ENCODE measurements around the gene CELF2. TPM values are rescaled to one million over a fixed set of nuclear protein-coding genes. Genes with fewer than 3 reads are reported as not detected.
"Not testable (repeated sequence)": the region's sequence is repeated elsewhere in the genome, so short reads cannot be mapped to it uniquely, and the experiment has no call there.

The CELF2 gene
- total and polyA plus RNA-seq, 2 of the 4 experiments (the other 2 are of a cell fraction) = 3.5 to 6.6 TPM

GRCh38 chr10:11364241-11364640 is 346.6 kb downstream of the CELF2 start:
- no peak overlapping the region for H3K23ac ChIP-seq (ENCODE audit: low read depth, low read length)
- H3K4me1 ChIP-seq (ENCODE audit: control insufficient read depth, insufficient read depth, low read length) = no peaks in the 10 kb centered on the region
- intact Hi-C loops (cut with micrococcal nuclease) (no loop called here), in situ Hi-C loops (cut with MboI; ENCODE audit: low sequenced_read_pairs) (no loop called here), dilution Hi-C loops (cut with HindIII; ENCODE audit: low sequenced_read_pairs, unreplicated experiment) (no loop called here)
- H3K9ac ChIP-seq (ENCODE audit: low read depth, low read length) = no peak overlapping the region
- H4K20me1 ChIP-seq (ENCODE audit: insufficient read depth, low read length) = no peaks in the 10 kb centered on the region
- no peak overlapping the region for H2BK120ac ChIP-seq (ENCODE audit: low read depth, low read length)
- BruUV-seq (replicated peaks) = no TSS peak
- H3K27ac ChIP-seq (ENCODE audit: insufficient read depth, low read length) = no peak overlapping the region
- TF ChIP-seq USF2 (IDR thresholded peaks at IDR 0.05; ENCODE audit: low read depth, low read length) (no peak), MAZ (IDR thresholded peaks at IDR 0.05; ENCODE audit: borderline replicate concordance, low read depth, low read length) (no peak)
- H3K56ac ChIP-seq (ENCODE audit: extremely low read depth, insufficient read depth, low read length) = no peak overlapping the region
- H2AK9ac ChIP-seq (replicated peaks; ENCODE audit: low read depth, low read length, poor library complexity) = no peak overlapping the region
- peaks cover 12% of the 10 kb centered on the region for H3K9me3 ChIP-seq (ENCODE audit: control insufficient read depth, insufficient read depth, low read length)
- no peak overlapping the region for H3K18ac ChIP-seq (ENCODE audit: low read depth, low read length)
- CTCF ChIA-PET = interaction anchor here (0.6 kb wide), 1 partner anchor 1601 kb away, joined by 7 read pairs; no protein-coding TSS in a partner anchor
- no peak overlapping the region for H2AFZ ChIP-seq (replicated peaks; ENCODE audit: low read length, poor library complexity)
- H3K4me2 ChIP-seq (ENCODE audit: low read depth, low read length) = no peak overlapping the region
- WGBS, 2 experiments (ENCODE audit: extremely low coverage in 2 of 2, insufficient read length in 1 of 2) = no CpG with 5 or more reads among the region's 1 CpG
- H3K4ac ChIP-seq (ENCODE audit: low read depth, low read length) = no peak overlapping the region
- no peak overlapping the region for H2BK5ac ChIP-seq (ENCODE audit: low read depth, low read length, poor library complexity, severe bottlenecking)
- no peak overlapping the region for H2BK15ac ChIP-seq (ENCODE audit: low read depth, low read length)
- no peak overlapping the region for H4K8ac ChIP-seq (ENCODE audit: low read depth in 2 of 2, low read length in 2 of 2)
- H3K14ac ChIP-seq (replicated peaks; ENCODE audit: low read depth, low read length) = no peak overlapping the region
- H2AK5ac ChIP-seq (ENCODE audit: low read depth, low read length) = no peak overlapping the region
- no peak overlapping the region for H4K5ac ChIP-seq (ENCODE audit: low read depth, low read length)
- no peak for DNase-seq
- no peak for ATAC-seq (ENCODE audit: low read depth)
- H4K91ac ChIP-seq (ENCODE audit: insufficient read depth, low read depth, low read length) = no peak overlapping the region
- no peaks in the 10 kb centered on the region for H3K36me3 ChIP-seq (ENCODE audit: control insufficient read depth, insufficient read depth, low read length)
- POLR2A ChIA-PET (ENCODE audit: unreplicated experiment) = no interaction called here
- H3K4me3 ChIP-seq (ENCODE audit: insufficient read depth, low read depth, low read length) = no peak overlapping the region
- no peaks in the 10 kb centered on the region for H3K79me1 ChIP-seq (ENCODE audit: low read depth in 1 of 2, low read length in 2 of 2)
- no peaks in the 10 kb centered on the region for H3K9me1 ChIP-seq (ENCODE audit: insufficient read depth, low read length)
- H2BK20ac ChIP-seq (ENCODE audit: low read depth, low read length) = no peak overlapping the region
- no peaks in the 10 kb centered on the region for H3K27me3 ChIP-seq (ENCODE audit: control insufficient read depth, insufficient read depth, low read length)

- H4K5ac ChIP-seq (ENCODE audit: low read depth, low read length); H3K18ac ChIP-seq (ENCODE audit: low read depth, low read length); H2BK5ac ChIP-seq (ENCODE audit: low read depth, low read length, poor library complexity, severe bottlenecking); H3K4ac ChIP-seq (ENCODE audit: low read depth, low read length); H3K56ac ChIP-seq (ENCODE audit: extremely low read depth, insufficient read depth, low read length); CTCF ChIA-PET; H3K23ac ChIP-seq (ENCODE audit: low read depth, low read length); POLR2A ChIA-PET (ENCODE audit: unreplicated experiment); H2BK20ac ChIP-seq (ENCODE audit: low read depth, low read length); H3K9ac ChIP-seq (ENCODE audit: low read depth, low read length); H3K14ac ChIP-seq (replicated peaks; ENCODE audit: low read depth, low read length); in situ Hi-C loops (cut with MboI; ENCODE audit: low sequenced_read_pairs); H2BK120ac ChIP-seq (ENCODE audit: low read depth, low read length); H3K27ac ChIP-seq (ENCODE audit: insufficient read depth, low read length); H4K91ac ChIP-seq (ENCODE audit: insufficient read depth, low read depth, low read length); H4K20me1 ChIP-seq (ENCODE audit: insufficient read depth, low read length); H3K9me1 ChIP-seq (ENCODE audit: insufficient read depth, low read length); H2BK15ac ChIP-seq (ENCODE audit: low read depth, low read length); H3K27me3 ChIP-seq (ENCODE audit: control insufficient read depth, insufficient read depth, low read length); intact Hi-C loops (cut with micrococcal nuclease); H3K4me1 ChIP-seq (ENCODE audit: control insufficient read depth, insufficient read depth, low read length); H3K9me3 ChIP-seq (ENCODE audit: control insufficient read depth, insufficient read depth, low read length); H3K4me2 ChIP-seq (ENCODE audit: low read depth, low read length); H2AFZ ChIP-seq (replicated peaks; ENCODE audit: low read length, poor library complexity); H3K79me1 ChIP-seq (ENCODE audit: low read depth in 1 of 2, low read length in 2 of 2); BruUV-seq (replicated peaks); H2AK9ac ChIP-seq (replicated peaks; ENCODE audit: low read depth, low read length, poor library complexity); DNase-seq; dilution Hi-C loops (cut with HindIII; ENCODE audit: low sequenced_read_pairs, unreplicated experiment); ATAC-seq (ENCODE audit: low read depth); H3K36me3 ChIP-seq (ENCODE audit: control insufficient read depth, insufficient read depth, low read length); H4K8ac ChIP-seq (ENCODE audit: low read depth in 2 of 2, low read length in 2 of 2); H2AK5ac ChIP-seq (ENCODE audit: low read depth, low read length); H3K4me3 ChIP-seq (ENCODE audit: insufficient read depth, low read depth, low read length): not testable (repeated sequence)
- no CpG with 5 or more reads among the region's 4 CpGs for WGBS, 2 experiments (ENCODE audit: extremely low coverage in 2 of 2, insufficient read length in 1 of 2)
Observed at GRCh38 chr10:11366889-11367288, 349.2 kb downstream of the CELF2 start.
